ENCODE data around the gene SRBD1.

Gene SRBD1

GRCh38 chr2:45551862-45552261 is 59.2 kb downstream of the SRBD1 start:
- no peak for DNase-seq (ENCODE audit: low read depth)

DNA sequence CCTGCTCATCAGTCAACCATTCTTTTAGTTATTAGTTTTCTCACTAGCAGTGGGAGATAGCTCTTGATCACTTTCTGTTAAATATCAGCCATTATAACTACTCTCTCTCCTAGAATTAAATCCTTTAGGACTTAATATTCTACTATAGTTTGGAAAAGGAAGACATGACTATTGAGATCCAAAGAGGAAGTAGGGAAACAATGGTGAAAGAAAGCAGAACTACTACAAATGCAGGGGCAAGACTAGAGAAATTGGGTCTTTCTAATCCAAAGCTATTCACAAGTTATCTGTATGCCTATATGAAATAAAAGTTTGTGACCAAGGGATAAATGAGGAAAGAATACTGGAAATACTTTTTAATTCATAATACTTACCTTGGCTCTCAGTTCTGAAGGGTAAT is 65.1 kb downstream of the SRBD1 start:
- no peak for DNase-seq (ENCODE audit: low read depth)

DNA sequence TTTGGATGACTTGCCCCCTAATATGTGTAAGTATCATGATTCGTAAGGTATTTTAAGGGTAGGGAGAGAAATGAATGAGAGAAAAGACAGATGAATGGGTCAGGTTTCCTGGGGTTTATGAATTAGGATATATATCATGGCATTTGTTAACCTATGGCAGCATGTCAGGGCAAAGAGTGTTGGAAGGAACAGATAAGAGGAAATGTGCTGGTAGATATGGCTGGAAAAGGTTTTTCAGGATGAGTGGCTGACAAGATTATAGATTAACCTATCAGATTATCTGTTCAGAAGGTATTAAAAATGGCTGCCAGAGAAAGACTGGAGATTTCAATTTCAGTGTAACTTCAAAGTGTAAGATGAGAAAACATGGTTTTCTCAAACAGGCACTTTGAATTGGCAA is 67.8 kb downstream of the SRBD1 start:
- DNase-seq (ENCODE audit: low read depth): no peak

DNA sequence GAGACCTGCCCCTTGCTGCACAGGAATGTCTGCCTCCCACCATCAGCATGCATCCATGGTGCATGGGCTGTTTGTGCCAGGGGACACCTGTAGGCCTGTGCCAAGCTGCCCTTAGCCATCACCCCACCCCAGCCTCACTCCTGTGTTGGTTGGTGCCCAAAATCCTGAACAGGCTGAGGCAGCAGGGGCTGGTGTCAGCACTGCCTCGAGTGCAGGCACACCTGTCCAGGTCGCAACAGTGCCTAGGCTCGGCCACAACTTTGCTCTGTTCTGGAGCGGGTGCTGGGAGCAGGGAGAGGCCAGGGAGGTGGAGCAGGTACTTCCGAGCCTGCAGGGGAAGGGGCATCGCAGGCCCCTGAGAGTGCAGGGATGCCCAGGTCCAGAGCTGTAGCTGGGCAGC is 69.1 kb downstream of the SRBD1 start:
- no peak for DNase-seq (ENCODE audit: low read depth)

GRCh38 chr2:45541450-45541849 is 69.6 kb downstream of the SRBD1 start:
- DNase-seq (ENCODE audit: low read depth): no peak

- no peak for DNase-seq (ENCODE audit: low read depth)
Observed at GRCh38 chr2:45540942-45541341, 70.1 kb downstream of the SRBD1 start.

GRCh38 chr2:45533771-45534170 is 77.3 kb downstream of the SRBD1 start:
- no peak for DNase-seq (ENCODE audit: low read depth)

DNA sequence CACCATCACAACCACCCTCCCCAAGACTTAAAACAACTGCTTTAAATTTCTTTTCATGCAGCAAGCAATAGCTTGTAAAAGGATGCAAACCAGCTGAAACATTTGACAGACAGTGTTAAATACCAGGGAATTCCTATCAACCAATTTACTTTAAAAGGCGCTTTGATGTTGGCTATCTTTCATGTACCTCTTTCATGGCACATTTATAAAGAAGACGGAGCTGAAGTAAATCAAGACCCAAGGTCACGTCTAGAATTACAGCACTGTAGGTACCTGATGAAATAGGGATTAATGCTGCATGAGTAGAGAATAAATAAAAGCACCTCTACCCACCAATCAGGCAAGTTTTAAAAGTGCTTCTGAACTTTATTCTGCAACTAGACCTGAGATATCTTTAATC is 78.9 kb downstream of the SRBD1 start:
- no peak for DNase-seq (ENCODE audit: low read depth)

- no peak for DNase-seq (ENCODE audit: low read depth)
Observed at GRCh38 chr2:45524016-45524415, 87.1 kb downstream of the SRBD1 start.

- DNase-seq (ENCODE audit: low read depth): no peak
Observed at GRCh38 chr2:45518546-45518945, 92.5 kb downstream of the SRBD1 start.

DNA sequence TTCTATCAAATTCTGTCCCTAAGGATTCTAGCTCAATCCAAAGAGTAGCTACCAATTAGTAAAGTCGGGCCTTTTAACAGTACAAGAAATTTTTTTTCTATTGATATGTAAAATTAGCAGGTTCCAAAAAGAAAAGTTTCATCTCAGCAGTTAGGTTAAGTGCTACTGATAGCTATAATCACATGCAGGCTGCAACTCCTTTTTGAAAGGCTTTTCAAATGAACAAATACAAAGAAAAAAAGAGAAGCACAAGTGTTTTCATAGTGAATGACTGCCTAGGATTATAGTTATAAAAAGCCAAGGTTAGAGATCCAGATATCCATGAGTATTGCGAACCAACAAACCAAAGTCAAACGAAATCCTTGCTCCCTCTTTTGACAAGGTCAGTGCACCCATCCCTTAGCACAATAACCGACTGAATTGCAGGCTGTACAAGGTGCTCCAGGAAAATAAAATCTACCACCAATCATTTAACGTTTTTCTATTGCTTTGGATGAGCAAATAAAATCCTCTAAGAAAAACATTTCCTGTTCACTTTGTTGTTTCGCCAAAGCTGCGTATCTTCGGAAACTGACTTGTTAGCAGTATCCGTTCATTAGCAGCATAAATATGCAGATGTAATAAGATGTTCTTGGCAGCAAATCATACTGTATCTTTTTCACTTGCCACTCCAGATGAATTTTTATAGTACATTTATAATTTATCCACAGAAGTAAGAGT is 100.2 kb downstream of the SRBD1 start:
- no peak for DNase-seq (ENCODE audit: low read depth)

DNA sequence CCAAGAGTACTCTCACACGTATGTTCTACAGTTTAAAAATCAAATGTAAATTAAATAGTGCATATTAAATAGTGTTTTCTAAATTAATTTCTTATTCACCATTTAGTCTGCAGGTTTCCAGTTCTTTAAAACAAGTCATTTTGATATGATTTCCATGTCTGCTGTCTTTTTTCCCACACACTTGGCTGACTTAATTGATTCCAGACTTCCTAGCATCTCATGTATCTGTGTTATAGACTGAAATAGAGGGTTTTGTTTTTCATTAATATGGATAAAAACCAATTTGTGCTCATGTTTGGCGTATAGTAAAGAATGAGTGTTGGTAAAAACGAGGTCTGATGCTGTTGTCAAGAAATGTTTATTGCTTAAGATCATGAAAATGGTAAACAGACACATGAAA is 104.3 kb downstream of the SRBD1 start:
- DNase-seq (ENCODE audit: low read depth): no peak

DNA sequence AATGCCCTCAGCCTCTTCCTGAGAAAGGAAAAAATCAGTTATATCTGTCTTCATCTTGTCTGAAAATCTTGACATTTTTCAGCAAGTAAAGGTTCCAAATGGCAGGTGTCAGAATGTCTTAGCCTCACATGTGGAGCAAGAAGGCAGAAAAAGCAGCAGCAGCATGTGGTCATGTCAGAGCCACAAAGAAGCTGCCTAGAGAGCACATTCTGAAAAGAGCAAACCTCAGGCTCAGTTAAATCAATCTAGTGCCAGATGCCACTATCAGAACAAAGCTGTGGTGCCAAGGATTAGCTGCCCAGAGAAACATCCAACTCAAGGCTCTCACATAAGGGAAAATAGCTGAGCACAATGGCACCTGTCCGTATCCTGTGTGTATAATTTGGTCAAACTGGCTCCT is 105.9 kb downstream of the SRBD1 start:
- no peak for DNase-seq (ENCODE audit: low read depth)

- DNase-seq (ENCODE audit: low read depth): no peak
Observed at GRCh38 chr2:45498661-45499550, 112.2 kb downstream of the SRBD1 start.

GRCh38 chr2:45497355-45497754 is 113.7 kb downstream of the SRBD1 start:
- DNase-seq (ENCODE audit: low read depth): peak; percentile 3

GRCh38 chr2:45496869-45497268 is 114.2 kb downstream of the SRBD1 start:
- DNase-seq (ENCODE audit: low read depth): no peak

- DNase-seq (ENCODE audit: low read depth): no peak
Observed at GRCh38 chr2:45494978-45495293, 116.1 kb downstream of the SRBD1 start.

DNA sequence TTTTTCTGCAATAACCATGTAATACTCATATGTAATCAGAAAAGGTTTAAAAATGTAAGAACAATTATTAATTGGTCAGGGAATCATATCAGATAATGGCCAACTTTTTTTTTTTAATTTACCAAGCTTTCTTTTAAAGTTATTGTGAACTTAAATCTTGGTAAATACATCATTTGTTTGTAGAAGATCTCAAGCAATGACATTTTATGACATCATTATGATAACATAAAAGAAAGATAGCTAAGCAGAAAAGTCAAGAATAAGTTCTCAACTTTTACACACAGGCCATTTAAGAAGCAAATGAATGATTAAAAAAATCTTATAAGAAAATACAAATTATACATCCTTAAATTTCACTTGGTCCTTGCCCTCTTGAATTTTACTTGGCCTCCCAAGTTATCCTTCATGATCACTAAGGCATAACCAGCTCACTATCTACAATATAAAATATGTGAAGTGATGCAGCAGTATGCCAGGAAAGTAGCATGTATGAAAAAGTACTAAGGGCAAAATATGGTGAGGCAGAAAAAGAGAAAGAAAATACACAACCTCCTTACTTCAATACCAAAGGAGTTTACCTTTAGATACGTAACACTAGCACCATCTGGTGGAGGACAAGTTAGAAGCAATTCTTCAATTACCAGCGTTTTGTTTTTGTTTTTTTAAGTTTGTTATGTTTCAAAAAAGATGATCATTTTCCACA is 116.6 kb downstream of the SRBD1 start:
- no peak for DNase-seq (ENCODE audit: low read depth)

- DNase-seq (ENCODE audit: low read depth): no peak
Observed at GRCh38 chr2:45484965-45485364, 126.1 kb downstream of the SRBD1 start.

- DNase-seq (ENCODE audit: low read depth): no peak
Observed at GRCh38 chr2:45483997-45484396, 127.1 kb downstream of the SRBD1 start.

GRCh38 chr2:45477546-45477945 is 133.5 kb downstream of the SRBD1 start:
- DNase-seq (ENCODE audit: low read depth): no peak

GRCh38 chr2:45470531-45470930 is 140.5 kb downstream of the SRBD1 start:
- DNase-seq (ENCODE audit: low read depth): no peak

All from activated T-helper 9 cell treated with anti-CD3 and anti-CD28 coated beads, Interleukin-2, amount 50 U/mL, for 16 hours (primary cell).